H9 (cell line): ENCODE data around the gene BHLHA9. TPM values are rescaled to one million over a fixed set of nuclear protein-coding genes. Genes with fewer than 3 reads are reported as not detected.
A peak's percentile ranks its signal among the peaks of the same experiment; 100 is the strongest.

ENCODE experiments used
- DNase-seq: peaks from one replicate; pipeline ENCODE4 v3.0.0-alpha.2; 2017
- H2AFZ ChIP-seq: one replicate; pipeline ENCODE4 v1.6.1; 2013; ENCODE audit warnings: mild to moderate bottlenecking, low read length, control low read depth, moderate library complexity
- H2AK5ac ChIP-seq: 2 replicates; pipeline ENCODE4 v1.6.1; 2013; ENCODE audit warnings: low read length, control low read depth, mixed read lengths; ENCODE audit not compliant: insufficient read length
- H2BK120ac ChIP-seq: one replicate; pipeline ENCODE4 v1.6.1; 2013; ENCODE audit warnings: low read depth, mild to moderate bottlenecking, low read length, control low read depth, inconsistent platforms; ENCODE audit not compliant: poor library complexity, severe bottlenecking
- H2BK12ac ChIP-seq: 2 replicates; pipeline ENCODE4 v1.6.1; 2013; ENCODE audit warnings: low read length, control low read depth, mixed read lengths, low read depth; ENCODE audit not compliant: insufficient read length
- H2BK15ac ChIP-seq: 2 replicates; pipeline ENCODE4 v1.6.1; 2013; ENCODE audit warnings: low read depth, low read length, control low read depth
- H2BK20ac ChIP-seq: one replicate; pipeline ENCODE4 v1.6.1; 2013; ENCODE audit warnings: low read depth, mild to moderate bottlenecking, low read length, control low read depth, inconsistent platforms; ENCODE audit not compliant: poor library complexity, severe bottlenecking
- H2BK5ac ChIP-seq: 2 replicates; pipeline ENCODE4 v1.6.1; 2013; ENCODE audit warnings: low read length, control low read depth, mixed read lengths; ENCODE audit not compliant: insufficient read length
- H3K14ac ChIP-seq: 2 replicates; pipeline ENCODE4 v1.6.1; 2013; ENCODE audit warnings: low read length, control low read depth; ENCODE audit not compliant: insufficient read depth
- H3K18ac ChIP-seq: 2 replicates; pipeline ENCODE4 v1.6.1; 2013; ENCODE audit warnings: low read depth, mild to moderate bottlenecking, mixed read lengths, low read length, control low read depth; ENCODE audit not compliant: insufficient read length
- H3K23ac ChIP-seq: 2 replicates; pipeline ENCODE4 v1.6.1; 2013; ENCODE audit warnings: low read length, control low read depth, mixed read lengths, low read depth; ENCODE audit not compliant: insufficient read length
- H3K23me2 ChIP-seq: 2 replicates; pipeline ENCODE4 v1.6.1; 2013; ENCODE audit warnings: low read depth, mild to moderate bottlenecking, mixed read lengths, low read length, control low read depth; ENCODE audit not compliant: insufficient read length, poor library complexity, severe bottlenecking
- H3K27ac ChIP-seq: 2 replicates; pipeline ENCODE4 v1.5.1; 2013; ENCODE audit warnings: low read length, control low read depth, mixed read lengths, low read depth; ENCODE audit not compliant: insufficient read length
- H3K27me3 ChIP-seq: 2 replicates; pipeline ENCODE4 v1.6.1; 2013; ENCODE audit warnings: low read length, control low read depth, inconsistent platforms; ENCODE audit not compliant: insufficient read depth
- H3K4ac ChIP-seq: 2 replicates; pipeline ENCODE4 v1.6.1; 2013; ENCODE audit warnings: low read depth, mild to moderate bottlenecking, control low read depth, inconsistent platforms, low read length, moderate library complexity
- H3K4me1 ChIP-seq: 2 replicates; pipeline ENCODE4 v1.6.1; 2013; ENCODE audit warnings: low read length, control low read depth, inconsistent platforms; ENCODE audit not compliant: insufficient read depth
- H3K4me2 ChIP-seq: 2 replicates; pipeline ENCODE4 v1.6.1; 2013; ENCODE audit warnings: low read length, control low read depth, mixed read lengths; ENCODE audit not compliant: insufficient read length, insufficient read depth
- H3K56ac ChIP-seq: 2 replicates; pipeline ENCODE4 v1.6.1; 2013; ENCODE audit warnings: low read depth, mild to moderate bottlenecking, mixed read lengths, low read length, control low read depth; ENCODE audit not compliant: insufficient read length
- H3K79me1 ChIP-seq: 2 replicates; pipeline ENCODE4 v1.6.1; 2013; ENCODE audit warnings: low read depth, mild to moderate bottlenecking, moderate library complexity, low read length, control low read depth, inconsistent platforms; ENCODE audit not compliant: insufficient read depth, poor library complexity, severe bottlenecking
- H3K79me2 ChIP-seq: 2 replicates; pipeline ENCODE4 v1.6.1; 2013; ENCODE audit warnings: low read length, control low read depth, inconsistent platforms; ENCODE audit not compliant: insufficient read depth
- H3K9ac ChIP-seq: 2 replicates; pipeline ENCODE4 v1.6.1; 2013; ENCODE audit warnings: low read length, control low read depth, mixed read lengths; ENCODE audit not compliant: insufficient read length; ENCODE audit errors: extremely low read depth
- H3K9me3 ChIP-seq: one replicate; pipeline ENCODE4 v1.6.1; 2013; ENCODE audit warnings: low read depth, low read length, inconsistent platforms; ENCODE audit not compliant: control insufficient read depth
- H3T11ph ChIP-seq: one replicate; pipeline ENCODE4 v1.6.1; 2013; ENCODE audit warnings: mild to moderate bottlenecking, low read length, control low read depth, inconsistent platforms
- H4K20me1 ChIP-seq: one replicate; pipeline ENCODE4 v1.6.1; 2013; ENCODE audit not compliant: control insufficient read depth, insufficient read length, insufficient read depth
- H4K5ac ChIP-seq: 2 replicates; pipeline ENCODE4 v1.6.1; 2013; ENCODE audit warnings: low read depth, mild to moderate bottlenecking, mixed read lengths, low read length, control low read depth; ENCODE audit not compliant: insufficient read length
- H4K8ac ChIP-seq: replicated peaks from 2 replicates; pipeline ENCODE4 v1.6.1; 2013; ENCODE audit warnings: low read length, control low read depth, mixed read lengths, low read depth; ENCODE audit not compliant: insufficient read length
- H4K91ac ChIP-seq: 2 replicates; pipeline ENCODE4 v1.6.1; 2013; ENCODE audit warnings: low read depth, mild to moderate bottlenecking, moderate library complexity, mixed read lengths, low read length, control low read depth; ENCODE audit not compliant: insufficient read length
- H3K27ac Mint-ChIP-seq, 3 experiments: 2 replicates in 2 of 3; 3 replicates in 1 of 3; pipeline ENCODE4 v1.8.0; 2020 to 2021; ENCODE audit warnings: mixed read lengths in 3 of 3, mild to moderate bottlenecking in 1 of 3, moderate library complexity in 1 of 3
- H3K27me3 Mint-ChIP-seq: 2 replicates; pipeline ENCODE4 v1.8.0; 2021; ENCODE audit warnings: low read depth, mild to moderate bottlenecking, moderate library complexity, mixed read lengths
- H3K36me3 Mint-ChIP-seq, 3 experiments: 2 replicates in 2 of 3; 3 replicates in 1 of 3; pipeline ENCODE4 v1.8.0; 2020 to 2021; ENCODE audit warnings: low read depth in 3 of 3, mixed read lengths in 3 of 3; ENCODE audit not compliant: insufficient read depth in 1 of 3
- H3K4me1 Mint-ChIP-seq, 2 experiments: 2 replicates each; pipeline ENCODE4 v1.8.0; 2020; ENCODE audit warnings: mixed read lengths in 2 of 2
- H3K4me3 Mint-ChIP-seq, 2 experiments: 2 replicates in 1 of 2; 3 replicates in 1 of 2; pipeline ENCODE4 v1.8.0; 2020 to 2021; ENCODE audit warnings: mild to moderate bottlenecking in 2 of 2, mixed read lengths in 2 of 2, moderate library complexity in 1 of 2
- H3K9me3 Mint-ChIP-seq, 2 experiments: 2 replicates in 1 of 2; 3 replicates in 1 of 2; pipeline ENCODE4 v1.8.0; 2020; ENCODE audit warnings: mild to moderate bottlenecking in 2 of 2, mixed read lengths in 2 of 2, moderate library complexity in 1 of 2
- whole genome bisulfite sequencing: extraction: QIAGEN DNeasy Blood & Tissue Kit; methylation state at CpG from one replicate; pipeline ENCODE4 v1.1.7; 2013; ENCODE audit warnings: missing lambda C conversion rate, low lambda C conversion rate, mixed read lengths; ENCODE audit not compliant: insufficient read length; ENCODE audit errors: extremely low coverage; 5-methylcytosine and 5-hydroxymethylcytosine counted together
- total RNA-seq: library from RNA; stranded (reverse); gene quantifications from 2 replicates; pipeline ENCODE4 v1.2.1, GENCODE V29; 2021
- TF ChIP-seq, protein P1 (sequence below): fragments of 200-600 bp; sonication (generic); conservative IDR thresholded peaks from 3 replicates; pipeline ENCODE4 v1.8.0; 2021; ENCODE audit warnings: antibody characterized with exemption, mild to moderate bottlenecking

The BHLHA9 gene
- total RNA-seq, 1 experiment from 2014 or later: not detected

GRCh38 chr17:1300371-1300905, 30.2 kb downstream of the BHLHA9 start:
- peaks cover 7 to 10% of the 10 kb centered on the region in 2 experiments for H3K4me1 Mint-ChIP-seq
- Histone ChIP-seq H2AK5ac (no peak overlapping the region), H4K5ac (no peak overlapping the region), H3K79me2 (no peaks in the 10 kb centered on the region), H3K9ac (no peak overlapping the region), H2BK20ac (no peak overlapping the region), H4K20me1 (no peaks in the 10 kb centered on the region), H2AFZ (no peak overlapping the region), H3K23me2 (no peaks in the 10 kb centered on the region), H4K8ac (no peak overlapping the region), H3K4me2 (no peak overlapping the region), H2BK120ac (no peak overlapping the region), H3K9me3 (no peaks in the 10 kb centered on the region), H2BK15ac (no peak overlapping the region), H2BK5ac (no peak overlapping the region), H3K4ac (no peak overlapping the region), H3K18ac (no peak overlapping the region), H4K91ac (no peak overlapping the region), H3K27ac (no peak overlapping the region), H3K27me3 (no peaks in the 10 kb centered on the region), H3K4me1 (no peaks in the 10 kb centered on the region), H3K79me1 (no peaks in the 10 kb centered on the region), H3T11ph (no peak overlapping the region), H3K23ac (no peak overlapping the region), H2BK12ac (no peak overlapping the region), H3K56ac (no peak overlapping the region), H3K14ac (no peak overlapping the region)
- no CpG with 5 or more reads among the region's 17 CpGs for WGBS
- TF ChIP-seq, protein P1, sequence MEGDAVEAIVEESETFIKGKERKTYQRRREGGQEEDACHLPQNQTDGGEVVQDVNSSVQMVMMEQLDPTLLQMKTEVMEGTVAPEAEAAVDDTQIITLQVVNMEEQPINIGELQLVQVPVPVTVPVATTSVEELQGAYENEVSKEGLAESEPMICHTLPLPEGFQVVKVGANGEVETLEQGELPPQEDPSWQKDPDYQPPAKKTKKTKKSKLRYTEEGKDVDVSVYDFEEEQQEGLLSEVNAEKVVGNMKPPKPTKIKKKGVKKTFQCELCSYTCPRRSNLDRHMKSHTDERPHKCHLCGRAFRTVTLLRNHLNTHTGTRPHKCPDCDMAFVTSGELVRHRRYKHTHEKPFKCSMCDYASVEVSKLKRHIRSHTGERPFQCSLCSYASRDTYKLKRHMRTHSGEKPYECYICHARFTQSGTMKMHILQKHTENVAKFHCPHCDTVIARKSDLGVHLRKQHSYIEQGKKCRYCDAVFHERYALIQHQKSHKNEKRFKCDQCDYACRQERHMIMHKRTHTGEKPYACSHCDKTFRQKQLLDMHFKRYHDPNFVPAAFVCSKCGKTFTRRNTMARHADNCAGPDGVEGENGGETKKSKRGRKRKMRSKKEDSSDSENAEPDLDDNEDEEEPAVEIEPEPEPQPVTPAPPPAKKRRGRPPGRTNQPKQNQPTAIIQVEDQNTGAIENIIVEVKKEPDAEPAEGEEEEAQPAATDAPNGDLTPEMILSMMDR: no peak
- peak overlapping the region in 1 of 3 experiments; percentile 62; a peak in 1 of 7 replicates for H3K27ac Mint-ChIP-seq
- H3K27me3 Mint-ChIP-seq: peaks cover 26% of the 10 kb centered on the region
- no peak overlapping the region; a peak in 1 of 5 replicates for H3K4me3 Mint-ChIP-seq
- H3K9me3 Mint-ChIP-seq: no peaks in the 10 kb centered on the region
- no peak for DNase-seq
- H3K36me3 Mint-ChIP-seq: no peaks in the 10 kb centered on the region
